Activated CD4-positive, alpha-beta T cell treated with anti-CD3 and anti-CD28 coated beads, Interleukin-2, amount 50 U/mL, for 16 hours (primary cell): ENCODE measurements around the gene TDRD10.
A peak's percentile ranks its signal among the peaks of the same experiment; 100 is the strongest.
"Not testable (repeated sequence)": the region's sequence is repeated elsewhere in the genome, so short reads cannot be mapped to it uniquely, and the experiment has no call there.

Experiments
- DNase-seq: peaks from one replicate; pipeline ENCODE4 v3.0.0-alpha.2; 2020

The TDRD10 gene

GRCh38 chr1:154519591-154519991 is 17.6 kb downstream of the TDRD10 start:
- DNase-seq: no peak

GRCh38 chr1:154520333-154520732 is 18.3 kb downstream of the TDRD10 start:
- DNase-seq: no peak

GRCh38 chr1:154521695-154522094 is 19.7 kb downstream of the TDRD10 start:
- no peak for DNase-seq

GRCh38 chr1:154524881-154525280 is 22.9 kb downstream of the TDRD10 start:
- DNase-seq: no peak

- DNase-seq: no peak
Observed at GRCh38 chr1:154527192-154527591, 25.2 kb downstream of the TDRD10 start.

- no peak for DNase-seq
Observed at GRCh38 chr1:154529308-154529707, 27.3 kb downstream of the TDRD10 start.

GRCh38 chr1:154531950-154532349 is 29.9 kb downstream of the TDRD10 start:
- not testable (repeated sequence) for DNase-seq

- DNase-seq: no peak
Observed at GRCh38 chr1:154533952-154534844, 32.2 kb downstream of the TDRD10 start.

- DNase-seq: no peak
Observed at GRCh38 chr1:154536570-154536969, 34.6 kb downstream of the TDRD10 start.

GRCh38 chr1:154539486-154540483 is 37.8 kb downstream of the TDRD10 start:
- DNase-seq: no peak

GRCh38 chr1:154541231-154541630 is 39.2 kb downstream of the TDRD10 start:
- DNase-seq: no peak

- DNase-seq: peak; percentile 59
Observed at GRCh38 chr1:154546264-154547063, 44.4 kb downstream of the TDRD10 start.

- no peak for DNase-seq
Observed at GRCh38 chr1:154547105-154547732, 45.2 kb downstream of the TDRD10 start.

- no peak for DNase-seq
Observed at GRCh38 chr1:154548028-154548427, 46.0 kb downstream of the TDRD10 start.

- DNase-seq: no peak
Observed at GRCh38 chr1:154549202-154549770, 47.3 kb downstream of the TDRD10 start.

GRCh38 chr1:154550070-154550469 is 48.1 kb downstream of the TDRD10 start:
- no peak for DNase-seq

GRCh38 chr1:154550657-154551056 is 48.6 kb downstream of the TDRD10 start:
- DNase-seq: no peak

GRCh38 chr1:154551474-154551873 is 49.5 kb downstream of the TDRD10 start:
- DNase-seq: no peak

GRCh38 chr1:154552036-154552435 is 50.0 kb downstream of the TDRD10 start:
- DNase-seq: no peak

GRCh38 chr1:154553056-154554030 is 51.3 kb downstream of the TDRD10 start:
- DNase-seq: no peak

- no peak for DNase-seq
Observed at GRCh38 chr1:154556422-154556821, 54.4 kb downstream of the TDRD10 start.
